HG03095 (cell line): ENCODE data around the gene PHLDA3.
"Not testable (repeated sequence)": the region's sequence is repeated elsewhere in the genome, so short reads cannot be mapped to it uniquely, and the experiment has no call there.

Experiments
- ATAC-seq: cut with Tn5 transposase; IDR thresholded peaks from one replicate; pipeline ENCODE4 v1.9.1; 2021; ENCODE audit warnings: moderate library complexity; ENCODE audit not compliant: unreplicated experiment

Gene PHLDA3

DNA sequence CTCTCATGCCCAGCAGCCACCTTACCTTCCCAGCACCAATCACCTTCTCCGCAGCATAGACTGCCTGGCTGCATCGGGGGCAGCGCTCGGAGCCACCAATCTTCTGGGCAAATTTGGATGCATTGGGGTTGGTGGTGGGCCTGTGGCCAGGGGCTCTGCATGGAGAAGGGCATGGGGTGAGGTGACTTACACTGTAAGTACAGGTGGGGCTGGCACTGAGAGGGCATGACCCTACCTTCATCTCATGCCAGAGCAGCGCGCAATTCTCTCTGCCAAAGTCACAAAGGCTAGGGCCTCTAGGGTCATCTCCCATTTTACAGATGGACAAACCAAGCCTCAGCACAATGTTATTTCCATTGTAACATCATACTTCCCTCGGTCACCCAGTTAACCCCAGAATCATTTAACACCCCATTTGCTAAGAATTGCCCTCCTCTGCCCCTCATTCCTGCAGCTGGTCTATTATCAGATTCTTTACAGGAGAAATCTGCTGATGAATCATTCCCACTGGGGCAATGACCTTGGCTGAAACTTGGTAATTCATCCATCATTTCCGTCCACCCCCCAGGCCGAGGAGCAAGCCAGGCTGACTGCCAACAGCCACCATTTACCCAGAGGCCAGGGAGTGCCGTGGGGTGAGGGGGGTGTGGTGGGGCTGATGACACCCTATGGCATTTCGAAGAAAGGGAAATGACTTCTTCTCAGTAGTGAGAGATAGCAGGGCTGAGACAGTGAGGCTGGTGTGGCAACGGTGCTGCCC lies 20.0 kb upstream of the PHLDA3 start:
- no peak for ATAC-seq

DNA sequence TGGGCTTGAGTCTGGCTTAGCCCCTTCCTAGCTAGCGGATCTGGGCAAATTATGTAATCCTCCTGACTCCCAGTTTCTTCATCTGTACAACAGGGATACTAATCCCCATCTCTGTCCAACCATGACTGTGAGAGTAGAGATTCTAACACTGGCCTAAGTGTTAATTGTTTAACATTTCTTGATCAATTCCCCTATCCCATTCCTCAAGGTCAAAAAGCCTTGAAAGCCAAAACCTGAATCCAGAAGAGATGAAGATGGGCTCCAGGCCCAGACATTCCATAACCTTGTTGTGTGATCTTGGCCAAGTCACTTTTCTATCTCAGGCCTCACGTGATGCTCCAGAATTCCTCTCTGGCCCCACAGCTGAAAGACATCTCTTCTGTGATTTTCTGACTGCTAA lies 18.8 kb upstream of the PHLDA3 start:
- no peak for ATAC-seq

DNA sequence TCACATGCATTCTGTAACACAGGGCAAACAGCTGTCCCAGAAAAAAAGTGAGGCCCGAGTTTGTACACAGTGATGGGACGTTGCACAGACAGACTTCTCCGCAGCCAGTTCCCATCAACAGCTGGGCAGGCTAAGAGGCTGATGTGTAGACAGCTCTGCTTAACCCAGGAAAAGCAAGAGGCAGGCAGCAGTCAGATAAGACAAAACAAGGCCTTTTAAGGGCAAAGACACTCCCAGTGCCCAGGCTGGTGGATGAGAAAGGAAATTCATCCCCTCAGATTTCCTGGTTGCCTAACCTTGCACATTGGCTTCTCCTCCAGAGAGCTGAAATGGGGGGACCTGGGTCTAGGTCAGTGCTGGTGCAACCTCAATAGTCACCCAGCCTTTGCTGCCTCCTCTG lies 17.2 kb upstream of the PHLDA3 start:
- ATAC-seq = no peak

DNA sequence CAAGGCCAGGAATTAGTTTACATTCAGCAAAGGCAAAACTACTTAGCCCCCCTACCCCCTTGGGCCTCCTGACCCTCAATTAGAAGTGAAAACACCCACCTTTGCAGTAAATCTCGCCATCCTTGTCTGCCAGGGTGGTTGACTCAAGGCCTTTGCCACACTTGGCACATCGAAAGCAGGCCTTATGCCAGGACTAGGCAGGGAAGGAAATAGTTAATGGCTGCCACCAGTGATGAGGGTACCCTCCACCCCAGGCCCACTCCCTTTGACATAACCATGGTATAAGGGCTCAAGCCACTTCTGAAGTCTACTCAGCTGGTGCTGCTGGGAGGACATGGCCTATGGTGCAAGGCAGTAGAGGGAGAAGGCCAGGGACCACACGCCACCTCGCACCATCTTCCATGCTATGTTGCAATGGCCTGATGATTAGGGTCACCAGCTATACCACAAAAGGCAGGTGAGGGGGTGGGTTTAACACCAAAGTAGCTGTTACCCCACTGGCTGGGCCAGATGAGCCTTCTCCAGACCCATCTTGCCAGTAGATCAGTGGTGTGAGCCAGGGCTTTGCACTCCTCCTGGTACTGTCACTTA lies 16.3 kb upstream of the PHLDA3 start:
- no peak for ATAC-seq

DNA sequence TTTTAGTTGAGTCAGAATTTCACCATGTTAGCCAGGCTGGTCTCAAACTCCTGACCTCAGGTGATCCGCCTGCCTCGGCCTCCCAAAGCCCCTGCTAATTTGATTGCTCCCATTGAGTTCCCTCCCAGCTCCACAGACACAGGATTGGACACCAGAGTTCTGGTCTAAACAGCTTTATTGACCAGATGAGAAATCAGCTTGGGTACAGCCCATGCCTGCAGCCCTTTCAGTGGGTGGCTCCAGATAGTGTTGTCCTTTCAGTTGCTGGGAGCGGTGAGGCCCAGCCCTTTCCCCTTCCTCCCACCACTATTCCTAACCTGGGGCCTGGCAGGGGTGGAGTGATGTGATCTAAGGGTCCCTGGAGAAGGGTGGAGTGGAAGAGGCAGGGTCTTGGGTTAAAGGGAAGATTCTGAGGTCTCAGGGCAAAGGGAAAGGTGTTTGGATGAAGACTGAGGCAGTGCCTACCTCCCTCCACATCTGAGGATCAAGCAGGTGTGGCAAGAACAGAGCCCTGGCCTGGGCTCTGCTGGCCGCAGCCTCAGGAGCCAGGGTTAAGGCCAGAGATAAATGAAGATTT lies 14.5 kb upstream of the PHLDA3 start:
- no peak for ATAC-seq

DNA sequence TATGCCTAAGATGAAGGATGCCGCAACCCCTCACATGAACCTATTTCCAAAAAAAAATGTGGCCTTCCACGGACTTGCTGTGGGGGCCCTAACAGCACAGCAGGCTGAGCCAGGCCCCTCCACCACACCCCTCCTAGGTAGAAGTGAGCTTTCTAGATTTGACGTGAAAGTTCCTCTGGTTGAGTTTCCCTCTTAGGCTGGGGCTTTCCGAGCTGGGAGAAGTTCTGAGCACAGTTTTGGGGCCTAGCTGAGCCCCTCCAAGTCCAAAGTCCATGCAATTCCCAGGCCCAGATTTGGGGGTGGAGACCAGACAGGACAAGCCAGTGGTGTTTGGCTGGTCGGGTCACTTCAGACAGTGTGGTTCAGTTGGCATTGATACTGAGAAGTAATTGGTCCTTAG lies 13.8 kb upstream of the PHLDA3 start:
- ATAC-seq = peak; percentile 34

DNA sequence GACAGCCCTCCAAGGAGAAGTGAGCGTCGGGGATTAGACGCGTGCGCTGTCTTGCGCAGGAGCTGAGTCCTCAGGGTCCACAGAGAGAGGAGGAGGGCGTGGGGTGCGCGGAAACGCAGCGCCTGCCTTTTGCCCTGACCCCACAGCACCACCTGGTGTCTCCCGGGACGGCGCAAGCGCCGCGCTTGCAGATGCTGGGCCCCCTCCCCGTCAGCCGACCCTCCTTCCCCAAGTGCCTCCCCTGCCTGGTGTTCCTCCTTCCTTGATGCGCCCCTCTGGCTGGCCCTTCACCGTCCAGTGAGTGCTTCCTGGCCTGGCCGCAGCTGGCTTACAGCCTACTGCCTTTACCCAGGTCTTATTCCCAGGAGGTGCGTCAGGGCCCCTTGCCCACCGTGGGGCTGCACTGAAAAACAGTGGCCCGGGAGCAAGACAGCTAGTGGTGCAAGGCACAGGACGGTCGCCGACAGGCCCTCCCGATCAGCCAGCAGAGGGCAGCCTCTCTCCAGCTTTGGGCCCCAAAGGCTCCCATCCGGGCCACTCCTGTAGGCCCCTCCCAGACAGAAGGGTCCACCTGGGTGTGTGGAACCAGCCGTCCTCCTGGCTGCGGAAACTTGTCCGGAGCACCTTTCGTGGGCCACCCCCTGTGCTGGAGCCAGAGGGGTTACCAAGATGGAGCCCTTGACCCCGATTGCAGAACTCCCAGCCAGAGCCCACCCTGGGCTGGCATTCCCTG lies 12.9 kb upstream of the PHLDA3 start:
- peak; percentile 72 for ATAC-seq

DNA sequence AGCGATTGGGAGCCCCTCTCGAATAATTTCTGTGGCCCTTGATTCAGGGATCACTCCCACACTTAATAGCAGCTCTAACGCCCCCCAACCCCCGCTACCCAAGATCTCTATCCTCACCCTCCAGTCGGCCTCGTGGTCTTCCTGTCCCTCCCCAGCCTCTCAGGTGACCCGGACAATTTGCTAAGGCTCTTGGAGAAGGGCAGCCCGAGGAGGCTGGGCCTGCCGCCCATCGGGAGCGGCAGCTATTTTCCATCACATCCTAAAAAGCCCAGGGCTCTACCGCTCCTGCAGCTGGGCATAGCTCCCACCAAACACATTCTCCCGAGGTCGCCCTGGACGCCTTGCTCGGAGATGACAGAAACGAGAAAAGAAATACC lies 12.0 kb upstream of the PHLDA3 start:
- no peak for ATAC-seq

DNA sequence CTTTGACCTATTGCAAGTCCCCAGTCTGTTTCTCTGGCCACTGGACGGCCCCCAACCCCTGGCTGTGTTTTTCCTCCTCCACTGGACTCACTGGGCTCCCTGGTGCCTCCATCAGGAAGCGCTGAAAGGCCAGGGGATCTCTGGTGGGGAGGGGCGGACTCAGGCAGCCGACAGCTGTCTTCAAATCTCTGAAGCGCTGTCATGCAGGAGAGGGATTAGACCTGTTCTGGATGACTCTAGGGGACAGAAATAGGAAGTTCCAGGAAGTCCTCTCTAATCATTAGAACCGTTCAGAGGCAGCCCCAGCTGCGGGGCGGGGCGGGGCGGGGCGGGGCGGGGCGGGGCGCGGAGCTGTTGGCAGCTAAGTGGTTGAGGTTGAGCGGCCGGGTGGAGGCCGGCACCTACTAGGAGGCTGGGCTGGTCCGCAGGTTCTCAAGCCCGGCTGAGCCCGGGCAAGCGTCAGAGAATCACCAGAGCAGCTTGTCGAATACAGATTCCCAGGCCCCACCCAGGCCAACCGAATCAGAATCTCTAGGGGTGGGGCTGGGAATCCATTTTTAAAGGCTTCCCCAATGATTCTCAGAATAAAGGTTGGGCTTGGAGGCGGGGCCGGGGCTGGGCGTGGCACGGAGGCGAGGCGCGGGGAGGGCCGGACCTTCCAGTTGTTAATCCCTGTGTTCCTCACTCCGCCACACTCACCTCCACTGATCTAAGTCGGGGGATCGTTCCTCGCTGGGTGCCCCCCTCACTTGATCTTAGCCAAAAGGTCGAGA lies 11.4 kb upstream of the PHLDA3 start:
- peak; percentile 47 for ATAC-seq

DNA sequence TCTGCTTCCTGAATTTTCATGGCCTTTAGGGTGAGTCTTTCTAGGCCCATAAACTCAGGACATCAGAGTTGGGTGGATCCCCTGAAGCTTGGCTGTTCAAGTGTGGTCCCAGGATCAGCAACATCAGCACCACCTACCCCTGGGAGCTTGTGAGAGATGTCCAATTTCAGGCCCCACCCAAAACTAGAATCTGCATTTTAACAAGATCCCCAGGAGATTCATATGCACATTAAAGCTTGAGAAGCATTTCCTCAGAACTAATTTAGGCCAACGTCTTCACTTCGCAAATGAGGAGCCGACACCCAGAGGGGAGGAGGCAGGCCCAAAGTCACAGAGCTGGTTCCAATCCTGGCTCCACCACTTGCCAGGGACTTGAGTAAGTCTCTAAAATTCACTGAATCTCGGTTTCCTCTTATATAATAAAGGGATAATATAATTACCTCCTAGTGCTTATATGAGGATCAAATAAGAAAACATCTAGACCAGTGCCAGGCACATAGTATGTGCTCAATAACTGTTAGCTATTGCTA lies 10.3 kb upstream of the PHLDA3 start:
- ATAC-seq = no peak

DNA sequence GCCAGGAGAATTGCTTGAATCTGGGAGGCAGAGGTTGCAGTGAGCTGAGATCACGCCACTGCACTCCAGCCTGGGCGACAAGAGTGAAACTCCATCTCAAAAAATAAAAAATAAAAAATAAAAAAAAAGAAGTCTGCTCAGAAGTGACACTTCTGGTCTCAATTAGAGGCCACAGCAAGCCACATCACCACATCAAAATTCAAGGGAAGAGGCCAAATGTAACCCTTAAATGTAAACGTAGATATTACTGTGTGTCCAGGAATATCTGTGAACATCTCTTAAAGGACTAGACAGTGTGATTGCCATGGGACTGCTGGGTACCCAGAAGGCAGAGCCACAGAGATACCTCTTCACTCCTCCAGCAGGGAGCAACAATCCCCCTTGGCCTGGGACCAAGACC lies 9.7 kb upstream of the PHLDA3 start:
- ATAC-seq = not testable (repeated sequence)

DNA sequence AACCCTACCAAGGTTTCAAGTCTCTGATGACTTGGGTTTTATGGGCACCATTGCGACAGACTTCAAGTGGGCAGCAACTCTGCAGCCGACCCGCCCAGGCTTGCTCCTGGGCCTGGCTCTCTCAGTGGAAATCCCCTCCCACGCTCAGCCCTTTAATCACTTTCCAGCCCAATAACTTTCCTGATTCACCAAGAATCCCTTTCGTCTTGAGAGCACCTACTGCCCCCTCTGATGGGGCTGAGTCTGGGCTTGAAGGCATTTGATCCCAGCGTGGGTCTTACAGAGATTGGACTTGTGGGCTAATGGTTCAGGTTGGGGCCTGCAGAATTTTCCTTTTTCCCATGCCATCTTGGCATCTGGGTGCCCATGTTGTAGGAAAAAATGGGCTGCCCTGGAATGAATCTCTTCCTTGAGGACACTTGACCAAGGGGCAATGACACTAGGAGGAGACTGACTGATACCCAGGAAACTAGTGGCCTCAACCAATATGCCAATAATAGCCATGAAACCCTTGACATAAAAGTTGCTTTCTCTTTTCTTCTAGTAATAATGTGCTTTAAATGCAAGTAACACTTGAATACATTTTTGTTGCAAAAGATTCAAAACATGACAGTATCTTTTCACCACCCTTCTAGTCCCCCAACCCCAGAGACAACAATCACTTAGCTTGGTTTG lies 7.8 kb upstream of the PHLDA3 start:
- ATAC-seq = no peak

DNA sequence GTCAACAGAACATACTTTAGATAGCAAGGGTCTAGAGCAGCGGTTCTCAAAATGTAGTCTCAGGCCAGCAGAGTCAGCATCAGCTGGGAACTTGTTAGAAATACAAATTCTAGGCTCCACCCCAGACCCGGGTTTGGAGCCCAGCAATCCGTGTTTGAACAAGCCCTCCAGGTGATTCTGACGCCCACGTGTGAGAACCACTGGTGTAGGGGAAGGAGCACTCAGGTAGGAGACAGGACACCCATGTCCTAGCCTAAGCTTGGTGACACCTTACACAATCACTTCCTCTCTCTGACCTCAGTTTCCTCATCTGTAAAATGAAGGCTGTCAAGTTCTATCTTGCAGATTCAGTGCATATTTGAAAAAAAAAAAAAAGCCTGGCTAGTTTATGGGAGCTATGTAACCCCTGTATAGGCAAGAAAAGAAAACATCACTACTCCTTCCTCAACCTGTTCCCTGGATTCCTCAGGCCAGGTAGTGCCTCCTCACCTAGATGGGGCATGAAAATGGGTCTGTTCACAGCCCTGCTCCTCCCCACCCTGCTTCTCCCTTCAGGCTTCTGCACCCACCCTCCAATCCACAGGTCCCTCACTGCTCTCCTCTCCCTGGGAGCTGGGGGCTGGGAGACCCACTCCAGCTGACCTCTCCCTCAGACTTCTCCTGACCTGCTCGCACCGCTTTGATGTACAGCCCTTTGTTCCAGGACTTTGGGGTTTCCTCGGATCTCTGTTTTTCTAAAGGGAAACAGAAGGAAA lies 7.1 kb upstream of the PHLDA3 start:
- ATAC-seq = no peak

DNA sequence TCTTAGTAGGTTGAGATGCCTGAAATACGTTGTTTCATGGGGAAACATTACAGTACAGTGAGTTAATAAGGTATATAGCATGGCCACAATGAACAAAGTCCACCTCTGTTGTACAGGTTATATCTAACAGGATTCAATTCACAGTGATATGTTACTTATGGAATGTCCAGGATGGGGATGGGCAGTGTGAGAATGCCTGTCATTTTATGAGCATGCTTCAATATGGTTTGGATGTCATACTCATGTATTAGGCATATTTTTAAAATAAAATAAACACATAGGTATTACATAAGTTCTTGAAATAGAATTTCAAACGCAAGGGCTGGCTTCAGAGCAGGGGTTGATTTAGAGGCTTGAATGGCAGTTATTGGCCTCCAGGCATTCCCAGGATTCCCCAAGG lies 6.1 kb upstream of the PHLDA3 start:
- ATAC-seq = no peak

DNA sequence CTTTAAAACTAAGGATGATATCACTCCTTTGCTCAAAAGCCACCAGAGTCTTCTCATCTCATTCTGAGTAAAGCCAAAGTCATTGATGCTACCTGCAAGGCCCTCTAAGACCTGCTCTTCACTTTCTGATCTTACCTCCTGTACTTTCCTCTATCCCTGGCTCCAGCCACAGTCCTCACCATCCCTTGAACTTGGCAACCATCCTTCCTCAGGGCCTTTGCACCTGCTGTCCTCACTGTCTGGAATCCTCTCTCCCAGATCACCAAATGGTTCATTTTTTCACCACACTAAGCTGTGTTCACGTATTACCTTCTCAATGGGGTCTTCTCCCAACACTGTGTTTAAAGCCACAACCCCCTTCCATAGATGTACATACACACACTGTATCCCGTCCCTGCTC lies 4.3 kb upstream of the PHLDA3 start:
- ATAC-seq = no peak

DNA sequence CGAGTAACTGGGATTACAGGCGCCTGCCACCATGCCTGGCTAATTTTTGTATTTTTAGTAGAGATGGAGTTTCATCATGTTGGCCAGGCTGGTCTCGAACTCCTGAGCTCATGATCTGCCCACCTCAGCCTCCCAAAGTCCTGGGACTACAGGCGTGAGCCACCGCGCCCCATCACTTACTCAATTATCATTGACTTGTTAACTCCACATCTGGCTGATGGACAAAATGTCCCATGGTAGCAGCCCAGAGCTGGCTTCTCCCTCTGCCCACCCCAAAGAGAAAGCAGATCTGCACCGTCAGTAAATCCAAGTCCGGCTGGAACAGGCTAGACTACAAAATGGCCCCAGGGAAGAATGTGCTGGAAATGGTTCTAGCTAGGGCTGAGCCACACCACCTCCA lies 3.3 kb upstream of the PHLDA3 start:
- ATAC-seq = not testable (repeated sequence)

DNA sequence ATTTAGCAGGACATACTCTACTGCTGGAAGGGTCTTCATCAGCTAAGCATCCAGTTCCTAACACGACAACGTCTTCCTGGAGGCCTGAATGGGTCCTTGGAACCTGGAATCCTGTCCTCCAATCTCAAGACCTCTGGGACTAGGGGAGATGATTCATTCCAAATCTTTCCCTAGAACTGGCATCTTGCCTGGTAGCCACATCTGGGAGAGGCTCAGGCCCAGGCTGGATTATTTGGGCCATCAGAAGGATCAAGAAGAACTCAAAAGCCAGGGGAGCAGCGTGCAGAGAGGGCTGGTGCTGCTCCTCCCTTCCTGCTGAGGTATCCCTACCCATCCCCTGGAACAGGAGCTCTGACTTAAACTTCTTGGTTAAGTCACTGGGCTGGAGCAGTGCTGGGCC lies 2.8 kb upstream of the PHLDA3 start:
- no peak for ATAC-seq

DNA sequence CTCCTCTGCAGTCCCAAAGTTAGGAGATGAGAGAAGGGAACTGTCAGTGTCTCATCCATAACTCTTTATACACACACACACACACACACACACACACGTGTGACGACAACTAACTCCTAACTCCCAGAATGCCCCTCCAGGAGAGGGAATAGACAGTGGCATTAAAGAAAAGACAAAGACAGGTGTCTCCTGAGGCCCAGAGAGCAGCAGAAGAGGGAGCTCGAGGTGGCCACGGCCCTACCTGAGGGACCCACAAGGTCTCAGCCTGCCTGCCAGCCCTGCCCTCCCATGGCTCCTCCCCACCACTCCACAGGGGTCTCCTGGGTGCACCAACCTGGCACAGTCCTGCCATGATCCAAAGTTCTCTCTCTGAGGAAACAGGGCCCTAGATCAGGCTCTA lies 1.6 kb upstream of the PHLDA3 start:
- no peak for ATAC-seq

DNA sequence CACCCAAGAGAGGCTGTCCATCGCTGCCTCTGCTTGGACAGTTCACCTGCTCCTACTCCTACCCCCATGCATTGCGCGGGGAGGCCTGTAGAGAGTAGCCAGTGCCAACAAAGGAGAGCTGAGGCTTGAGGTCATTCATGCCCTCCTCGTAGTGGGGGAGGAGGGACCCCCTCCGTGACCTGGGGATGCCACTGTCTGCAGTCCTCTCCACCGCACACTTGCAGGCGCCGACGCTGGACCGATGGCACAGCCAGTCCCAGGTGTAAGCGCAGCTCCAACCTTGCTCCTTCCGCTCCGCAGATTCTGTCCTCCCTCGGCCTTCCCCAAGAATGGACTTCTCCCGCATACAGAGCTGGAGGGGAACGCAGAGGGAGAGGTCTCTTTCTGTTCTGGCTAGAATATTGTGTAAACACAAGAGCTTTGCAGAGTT lies 672 bp upstream of the PHLDA3 start:
- no peak for ATAC-seq

DNA sequence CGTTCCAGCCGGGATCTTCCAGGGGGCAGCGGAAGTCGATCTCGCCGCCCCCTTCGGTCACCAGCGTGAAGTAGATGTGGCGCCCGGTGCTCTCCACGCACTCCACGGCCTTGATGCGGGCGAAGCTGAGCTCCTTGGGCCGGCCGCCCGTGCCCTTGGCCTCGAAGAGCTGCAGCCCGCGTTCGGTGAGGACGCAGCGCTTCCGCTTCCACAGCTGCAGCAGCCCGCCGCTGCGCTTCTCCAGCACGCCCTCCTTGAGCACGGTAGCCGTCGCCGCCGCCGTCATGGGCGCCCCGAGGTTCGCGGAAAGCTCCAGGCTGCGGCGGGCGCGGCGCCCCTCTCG lies 516 bp downstream of the PHLDA3 start:
- ATAC-seq = peak; percentile 44
